Fibroblast of skin of right biceps (primary cell): ENCODE results near the gene CYP26B1.

Experiments
- DNase-seq: peaks from one replicate; pipeline ENCODE4 v3.0.0-alpha.2; 2013

The CYP26B1 gene

GRCh38 chr2:72147303-72147971 lies at the start of gene CYP26B1:
CYP26B1 (minus strand) TSS chr2:72147862; CDS start chr2:72147834, 28 bp downstream.
- DNase-seq: no peak

GRCh38 chr2:72193723-72194122 lies 46.1 kb upstream of the CYP26B1 start:
- no peak for DNase-seq

- DNase-seq: no peak
Observed at GRCh38 chr2:72191441-72191840, 43.8 kb upstream of the CYP26B1 start.

GRCh38 chr2:72185206-72185605 lies 37.5 kb upstream of the CYP26B1 start:
- no peak for DNase-seq

GRCh38 chr2:72183466-72183865 lies 35.8 kb upstream of the CYP26B1 start:
- no peak for DNase-seq

- no peak for DNase-seq
Observed at GRCh38 chr2:72183016-72183415, 35.4 kb upstream of the CYP26B1 start.

- no peak for DNase-seq
Observed at GRCh38 chr2:72182547-72182946, 34.9 kb upstream of the CYP26B1 start.

GRCh38 chr2:72181616-72182015 lies 34.0 kb upstream of the CYP26B1 start:
- no peak for DNase-seq

- DNase-seq: no peak
Observed at GRCh38 chr2:72180351-72180750, 32.7 kb upstream of the CYP26B1 start.

- DNase-seq: no peak
Observed at GRCh38 chr2:72178551-72178950, 30.9 kb upstream of the CYP26B1 start.

- DNase-seq: no peak
Observed at GRCh38 chr2:72176281-72176680, 28.6 kb upstream of the CYP26B1 start.

GRCh38 chr2:72175636-72176035 lies 28.0 kb upstream of the CYP26B1 start:
- no peak for DNase-seq

- DNase-seq: peak; percentile 31
Observed at GRCh38 chr2:72173640-72174321, 26.1 kb upstream of the CYP26B1 start.

GRCh38 chr2:72172478-72172877 lies 24.8 kb upstream of the CYP26B1 start:
- no peak for DNase-seq

GRCh38 chr2:72166279-72166678 lies 18.6 kb upstream of the CYP26B1 start:
- peak; percentile 53 for DNase-seq

- peak; percentile 56 for DNase-seq
Observed at GRCh38 chr2:72165792-72166191, 18.1 kb upstream of the CYP26B1 start.

- no peak for DNase-seq
Observed at GRCh38 chr2:72162574-72162973, 14.9 kb upstream of the CYP26B1 start.

GRCh38 chr2:72159211-72159993 lies 11.7 kb upstream of the CYP26B1 start:
- DNase-seq: no peak

GRCh38 chr2:72157871-72158771 lies 10.5 kb upstream of the CYP26B1 start:
- no peak for DNase-seq

GRCh38 chr2:72156872-72157271 lies 9.2 kb upstream of the CYP26B1 start:
- DNase-seq: no peak

GRCh38 chr2:72155737-72156136 lies 8.1 kb upstream of the CYP26B1 start:
- no peak for DNase-seq

- no peak for DNase-seq
Observed at GRCh38 chr2:72155151-72155550, 7.5 kb upstream of the CYP26B1 start.
